Measurements from ENCODE around the gene CTU2. TPM values are rescaled to one million over a fixed set of nuclear protein-coding genes. Genes with fewer than 3 reads are reported as not detected.

CTU2 gene
- total and polyA plus RNA-seq, 2 of the 4 experiments (the other 2 are of a cell fraction): 12.9 to 18.4 TPM

- peak overlapping the region; percentile 58 for H3K9ac ChIP-seq (ENCODE audit: low read depth, low read length)
- ChIA-PET POLR2A (ENCODE audit: unreplicated experiment) (interaction anchor here (0.8 kb wide), 1 partner anchor 14 kb away, joined by 3 read pairs; no protein-coding TSS in a partner anchor), CTCF (interaction anchor here (0.8 to 2.2 kb wide), 3 partner anchors 9 to 22 kb away, joined by 3 to 5 read pairs (median 3); no protein-coding TSS in a partner anchor)
- peak overlapping the region; percentile 58; the same call in 1 of the 2 replicates for H3K18ac ChIP-seq (ENCODE audit: low read depth, low read length)
- H2AK9ac ChIP-seq (replicated peaks; ENCODE audit: low read depth, low read length, poor library complexity): peak overlapping the region; percentile 77
- intact Hi-C loops (cut with micrococcal nuclease) (no loop called here), dilution Hi-C loops (cut with HindIII; ENCODE audit: low sequenced_read_pairs, unreplicated experiment) (no loop called here), in situ Hi-C loops (cut with MboI; ENCODE audit: low sequenced_read_pairs) (no loop called here)
- WGBS, 2 experiments (ENCODE audit: extremely low coverage in 2 of 2, insufficient read length in 1 of 2): 92% methylated on average over 2 of the region's 26 CpGs; no CpG with 5 or more reads in 1 of the 2 experiments
- no peaks in the 10 kb centered on the region for H3K9me3 ChIP-seq (ENCODE audit: control insufficient read depth, insufficient read depth, low read length)
- ATAC-seq (ENCODE audit: low read depth): peak; percentile 75
- peaks cover 18% of the 10 kb centered on the region for H3K9me1 ChIP-seq (ENCODE audit: insufficient read depth, low read length)
- H3K4me2 ChIP-seq (ENCODE audit: low read depth, low read length): peak overlapping the region; percentile 56
- H2AFZ ChIP-seq (replicated peaks; ENCODE audit: low read length, poor library complexity): peak overlapping the region; percentile 37
- TF ChIP-seq ELK1 (IDR thresholded peaks at IDR 0.05; ENCODE audit: borderline replicate concordance, low read depth, low read length) (no peak), MAZ (IDR thresholded peaks at IDR 0.05; ENCODE audit: borderline replicate concordance, low read depth, low read length) (no peak), BHLHE40 (IDR thresholded peaks at IDR 0.05; ENCODE audit: low read depth, low read length) (0 out of 2 replicates have a peak, but pooled peaks have one; percentile 12), RAD21 (IDR thresholded peaks at IDR 0.05; ENCODE audit: low read length) (no peak), NFE2L2 (IDR thresholded peaks at IDR 0.05; ENCODE audit: low read depth, low read length) (no peak), SMC3 (IDR thresholded peaks at IDR 0.05; ENCODE audit: low read depth, low read length) (no peak), CEBPB (IDR thresholded peaks at IDR 0.05; ENCODE audit: low read depth, low read length) (no peak)
- peak overlapping the region; percentile 40; the same call in 1 of the 2 replicates for H3K14ac ChIP-seq (replicated peaks; ENCODE audit: low read depth, low read length)
- peaks cover 35% of the 10 kb centered on the region for H3K4me1 ChIP-seq (ENCODE audit: control insufficient read depth, insufficient read depth, low read length)
- H4K91ac ChIP-seq (ENCODE audit: insufficient read depth, low read depth, low read length): peak overlapping the region; percentile 90
- peak overlapping the region; percentile 48; the same call in 1 of the 2 replicates for H3K23ac ChIP-seq (ENCODE audit: low read depth, low read length)
- peaks cover 18 to 91% of the 10 kb centered on the region in 2 experiments; a peak in 3 of 4 replicates for H3K79me1 ChIP-seq (ENCODE audit: low read depth in 1 of 2, low read length in 2 of 2)
- H3K56ac ChIP-seq (ENCODE audit: extremely low read depth, insufficient read depth, low read length): no peak overlapping the region; the same call in 1 of the 2 replicates
- H2AK5ac ChIP-seq (ENCODE audit: low read depth, low read length): peak overlapping the region; percentile 63
- peak overlapping the region; percentile 58; the same call in 1 of the 2 replicates for H2BK120ac ChIP-seq (ENCODE audit: low read depth, low read length)
- H3K4ac ChIP-seq (ENCODE audit: low read depth, low read length): peak overlapping the region; percentile 80
- H2BK20ac ChIP-seq (ENCODE audit: low read depth, low read length): peak overlapping the region; percentile 57; the same call in 1 of the 2 replicates
- H3K36me3 ChIP-seq (ENCODE audit: control insufficient read depth, insufficient read depth, low read length): peaks cover 5% of the 10 kb centered on the region
- H3K27me3 ChIP-seq (ENCODE audit: control insufficient read depth, insufficient read depth, low read length): no peaks in the 10 kb centered on the region
- H2BK5ac ChIP-seq (ENCODE audit: low read depth, low read length, poor library complexity, severe bottlenecking): peak overlapping the region; percentile 78
- peak overlapping the region; percentile 64; the same call in 2 of the 3 replicates for H2BK15ac ChIP-seq (ENCODE audit: low read depth, low read length)
- H4K5ac ChIP-seq (ENCODE audit: low read depth, low read length): peak overlapping the region; percentile 69
- H4K8ac ChIP-seq (ENCODE audit: low read depth in 2 of 2, low read length in 2 of 2): peak overlapping the region; percentile 77 to 81; a peak in 2 of 4 replicates
- peak overlapping the region; percentile 78 for H3K27ac ChIP-seq (ENCODE audit: insufficient read depth, low read length)
- peak; percentile 49 for DNase-seq
- peaks cover 96% of the 10 kb centered on the region for H4K20me1 ChIP-seq (ENCODE audit: insufficient read depth, low read length)
- H3K4me3 ChIP-seq (ENCODE audit: insufficient read depth, low read depth, low read length): no peak overlapping the region
- no TSS peak for BruUV-seq (replicated peaks)
Observed at GRCh38 chr16:88759245-88759975, 53.1 kb downstream of the CTU2 start.

Measured in IMR-90 (cell line).